Fibroblast of the aortic adventitia (primary cell): ENCODE measurements around the gene AHNAK. TPM values are rescaled to one million over a fixed set of nuclear protein-coding genes. Genes with fewer than 3 reads are reported as not detected.
"Not testable (repeated sequence)": the region's sequence is repeated elsewhere in the genome, so short reads cannot be mapped to it uniquely, and the experiment has no call there.

Source experiments
- DNase-seq: peaks from one replicate; pipeline ENCODE4 v3.0.0-alpha.2; 2010; ENCODE audit warnings: low read depth
- H3K4me3 ChIP-seq: 2 replicates; pipeline ENCODE4 v1.5.1; 2011; ENCODE audit warnings: low read depth, mild to moderate bottlenecking, control low read depth, low read length, moderate library complexity
- total RNA-seq: library from RNA; depleted of rRNA; stranded (reverse); fragments of >200 nt; gene quantifications from 2 replicates; pipeline ENCODE4 v1.2.3, GENCODE V29; 2012; ENCODE audit warnings: low replicate concordance
- TF ChIP-seq, protein P1 (sequence below): IDR thresholded peaks from 2 replicates; pipeline ENCODE4 v1.5.1; 2011; ENCODE audit warnings: mild to moderate bottlenecking, low read length, control low read depth, inconsistent platforms; ENCODE audit not compliant: insufficient read depth

AHNAK gene
- total RNA-seq, 1 donor: 737 TPM

DNA sequence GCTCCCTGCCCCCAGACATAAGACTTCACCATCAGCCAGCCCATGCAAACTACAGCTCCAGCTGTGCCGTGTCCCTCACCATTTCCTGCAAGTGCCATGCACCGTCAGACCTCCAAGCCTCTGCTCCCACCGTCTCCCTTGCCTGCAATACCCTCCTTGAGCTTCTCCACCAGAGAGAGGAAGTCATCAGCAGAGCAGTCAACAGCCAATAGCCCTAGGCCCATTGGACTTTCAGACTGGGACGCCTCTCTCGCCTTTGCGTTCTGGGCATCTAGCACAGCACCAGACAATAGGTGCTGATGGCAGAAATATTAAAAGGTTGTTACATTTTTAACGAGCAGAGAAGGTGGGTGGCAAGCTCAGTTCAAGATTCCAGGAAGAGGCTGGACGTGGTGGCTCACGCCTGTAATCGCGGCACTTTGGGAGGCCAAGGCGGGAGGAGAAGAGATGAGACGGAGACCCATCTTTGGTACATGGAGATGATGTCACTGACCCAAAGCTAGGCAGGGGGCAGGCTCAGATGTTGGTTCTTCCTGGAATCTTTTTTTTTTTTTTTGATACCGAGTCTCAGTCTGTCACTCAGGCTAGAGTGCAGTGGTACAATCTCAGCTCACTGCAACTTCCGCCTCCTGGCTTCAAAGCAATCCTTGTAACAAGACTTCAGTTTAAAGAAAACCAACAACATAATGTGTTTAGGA is 95.9 kb downstream of the AHNAK start:
- no peak for DNase-seq
- TF ChIP-seq, protein P1, sequence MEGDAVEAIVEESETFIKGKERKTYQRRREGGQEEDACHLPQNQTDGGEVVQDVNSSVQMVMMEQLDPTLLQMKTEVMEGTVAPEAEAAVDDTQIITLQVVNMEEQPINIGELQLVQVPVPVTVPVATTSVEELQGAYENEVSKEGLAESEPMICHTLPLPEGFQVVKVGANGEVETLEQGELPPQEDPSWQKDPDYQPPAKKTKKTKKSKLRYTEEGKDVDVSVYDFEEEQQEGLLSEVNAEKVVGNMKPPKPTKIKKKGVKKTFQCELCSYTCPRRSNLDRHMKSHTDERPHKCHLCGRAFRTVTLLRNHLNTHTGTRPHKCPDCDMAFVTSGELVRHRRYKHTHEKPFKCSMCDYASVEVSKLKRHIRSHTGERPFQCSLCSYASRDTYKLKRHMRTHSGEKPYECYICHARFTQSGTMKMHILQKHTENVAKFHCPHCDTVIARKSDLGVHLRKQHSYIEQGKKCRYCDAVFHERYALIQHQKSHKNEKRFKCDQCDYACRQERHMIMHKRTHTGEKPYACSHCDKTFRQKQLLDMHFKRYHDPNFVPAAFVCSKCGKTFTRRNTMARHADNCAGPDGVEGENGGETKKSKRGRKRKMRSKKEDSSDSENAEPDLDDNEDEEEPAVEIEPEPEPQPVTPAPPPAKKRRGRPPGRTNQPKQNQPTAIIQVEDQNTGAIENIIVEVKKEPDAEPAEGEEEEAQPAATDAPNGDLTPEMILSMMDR: no peak
- no peak overlapping the region for H3K4me3 ChIP-seq

DNA sequence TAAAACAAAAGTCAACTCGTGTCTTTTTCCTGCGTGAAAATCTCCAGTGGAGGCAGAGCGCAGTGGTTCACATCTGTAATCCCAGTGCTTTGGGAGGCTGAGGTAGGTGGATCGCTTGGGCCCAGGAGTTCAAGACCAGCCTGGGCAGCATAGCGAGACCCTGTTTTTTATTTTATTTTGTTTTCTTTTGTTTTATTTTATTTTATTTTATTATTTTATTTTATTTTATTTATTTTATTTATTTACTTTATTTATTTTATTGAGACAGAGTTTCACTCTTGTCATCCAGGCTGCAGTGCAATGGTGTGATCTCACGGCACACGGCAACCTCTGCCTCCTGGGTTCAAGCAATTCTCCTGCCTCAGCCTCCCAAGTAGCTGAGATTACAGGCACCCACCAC is 96.7 kb downstream of the AHNAK start:
- not testable (repeated sequence) for H3K4me3 ChIP-seq

DNA sequence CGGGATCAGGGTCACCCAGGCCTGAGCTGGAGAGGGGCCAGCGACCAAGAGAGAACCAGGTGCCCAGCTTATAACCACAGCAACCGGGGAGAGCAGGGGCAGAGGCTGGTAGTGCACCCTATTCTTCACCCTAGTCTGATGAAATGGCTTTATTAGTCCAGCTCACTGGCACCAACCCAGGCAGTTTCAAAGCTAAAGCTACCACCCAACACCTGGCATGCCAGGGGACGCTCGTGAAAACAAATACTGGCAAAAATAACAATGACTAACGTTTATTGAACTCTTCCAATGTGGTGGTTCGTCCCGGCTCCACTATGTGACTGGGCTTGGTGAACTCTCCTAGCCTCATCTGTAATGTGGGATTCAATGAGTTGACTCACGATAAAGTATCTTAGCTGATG is 97.2 kb downstream of the AHNAK start:
- TF ChIP-seq, protein P1: no peak
- H3K4me3 ChIP-seq: no peak overlapping the region
- DNase-seq: no peak

More for the DNA sequence above, 96.7 kb downstream of the AHNAK start:
- not testable (repeated sequence) for DNase-seq

DNA sequence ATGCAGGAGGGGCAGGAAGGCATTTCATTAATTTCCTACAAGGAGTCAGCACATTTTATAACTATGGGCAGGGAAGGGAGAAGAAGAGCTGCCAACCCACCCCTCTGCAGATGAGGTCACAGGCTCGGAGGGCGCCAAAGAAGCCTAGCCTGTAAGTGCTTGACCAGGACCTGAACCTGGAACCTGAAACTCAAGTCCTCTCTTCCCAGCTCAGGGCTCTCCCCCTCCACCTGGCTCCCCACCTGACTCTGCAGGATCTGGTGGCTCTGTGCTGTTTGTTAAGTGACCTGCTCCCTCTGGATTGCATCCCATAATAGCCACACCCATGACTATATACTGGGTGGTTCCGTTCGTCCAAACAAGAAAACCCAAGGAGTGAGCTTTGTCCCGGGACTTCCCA is 100.5 kb downstream of the AHNAK start:
- no peak overlapping the region for H3K4me3 ChIP-seq
- DNase-seq: peak; percentile 41
- TF ChIP-seq, protein P1: no peak

DNA sequence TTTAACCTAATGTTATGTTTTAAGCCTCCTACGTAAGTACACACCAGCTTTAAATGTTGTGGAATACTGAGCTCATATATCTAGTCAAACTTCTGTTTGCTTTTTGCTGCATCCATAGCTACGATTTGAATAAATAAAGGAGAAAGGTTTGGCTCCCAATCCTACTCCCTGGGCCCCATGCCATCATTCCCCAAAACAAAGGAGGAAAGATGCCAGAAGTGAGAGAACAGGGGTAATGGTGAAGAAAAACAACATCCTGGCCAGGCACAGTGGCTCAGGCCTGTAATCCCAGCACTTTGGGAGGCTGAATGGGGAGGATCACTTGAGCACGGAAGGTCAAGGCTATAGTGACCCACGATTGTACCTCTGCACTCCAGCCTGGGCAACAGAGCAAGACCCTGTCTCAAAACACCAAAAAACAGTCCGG is 101.3 kb downstream of the AHNAK start:
- TF ChIP-seq, protein P1: no peak
- peak; percentile 95 for DNase-seq
- no peak overlapping the region for H3K4me3 ChIP-seq

DNA sequence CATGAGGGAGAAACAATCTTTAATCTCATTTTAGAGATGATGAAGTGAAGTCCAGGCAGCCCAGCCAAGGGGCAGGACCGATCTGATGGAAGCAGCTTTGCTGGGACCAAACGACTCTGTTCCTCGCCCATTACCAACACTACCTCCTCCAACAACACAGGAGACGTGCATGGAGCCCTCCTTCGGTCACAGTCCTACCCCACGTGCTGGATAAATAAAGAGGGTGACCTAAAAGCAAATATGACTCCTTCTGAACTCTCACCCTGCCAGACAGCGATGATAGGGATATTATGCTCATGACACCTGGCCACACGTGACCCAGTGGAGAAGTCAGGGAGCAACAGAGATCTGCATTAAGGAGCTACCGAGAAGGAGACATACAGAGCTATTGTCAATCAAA is 101.8 kb downstream of the AHNAK start:
- TF ChIP-seq, protein P1: no peak
- DNase-seq: no peak
- H3K4me3 ChIP-seq: peak overlapping the region; percentile 47

DNA sequence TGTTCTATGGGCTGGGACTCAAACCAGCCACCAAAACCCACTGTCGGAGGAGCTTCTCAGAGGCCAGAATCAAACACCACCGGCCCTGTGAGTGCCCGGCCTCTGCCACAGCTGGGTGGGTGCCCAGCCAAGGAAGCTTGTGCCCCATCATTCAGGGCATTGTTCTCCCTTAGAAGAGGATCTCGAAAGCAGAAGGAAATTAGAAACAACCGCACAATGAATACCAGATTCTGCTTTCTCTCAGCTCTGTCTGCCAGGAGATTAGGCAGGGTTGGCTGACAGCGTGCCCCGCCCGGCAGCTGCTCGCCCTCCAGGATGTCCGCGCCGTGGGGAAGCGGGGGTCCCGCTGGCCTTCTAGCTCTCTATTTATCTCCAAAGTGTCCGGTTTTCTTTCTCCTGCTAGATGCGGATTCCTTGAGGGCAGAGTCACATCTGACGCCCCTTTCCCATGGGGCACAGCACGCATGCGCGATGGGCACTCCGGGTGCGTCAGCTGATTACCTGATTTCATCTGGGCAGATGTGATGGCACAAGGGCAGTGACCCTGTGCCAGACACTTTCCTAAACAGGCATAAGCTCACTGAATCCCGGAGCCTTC is 102.3 kb downstream of the AHNAK start:
- DNase-seq: peak; percentile 91
- peak overlapping the region; percentile 47 for H3K4me3 ChIP-seq
- TF ChIP-seq, protein P1: no peak
